HG03175 (cell line): ENCODE results near the gene GRAMD1C.
A peak's percentile ranks its signal among the peaks of the same experiment; 100 is the strongest.
"Not testable (repeated sequence)": the region's sequence is repeated elsewhere in the genome, so short reads cannot be mapped to it uniquely, and the experiment has no call there.

Experiments
- ATAC-seq: cut with Tn5 transposase; IDR thresholded peaks from one replicate; pipeline ENCODE4 v1.9.1; 2021; ENCODE audit warnings: mild to moderate bottlenecking, moderate library complexity; ENCODE audit not compliant: unreplicated experiment

The GRAMD1C gene

GRCh38 chr3:113838631-113839209 lies at the start of gene GRAMD1C:
TSS of gene GRAMD1C (plus strand) at chr3:113838788. CDS start at chr3:113838910, 122 bp downstream.
- ATAC-seq, result peak; percentile 93

DNA sequence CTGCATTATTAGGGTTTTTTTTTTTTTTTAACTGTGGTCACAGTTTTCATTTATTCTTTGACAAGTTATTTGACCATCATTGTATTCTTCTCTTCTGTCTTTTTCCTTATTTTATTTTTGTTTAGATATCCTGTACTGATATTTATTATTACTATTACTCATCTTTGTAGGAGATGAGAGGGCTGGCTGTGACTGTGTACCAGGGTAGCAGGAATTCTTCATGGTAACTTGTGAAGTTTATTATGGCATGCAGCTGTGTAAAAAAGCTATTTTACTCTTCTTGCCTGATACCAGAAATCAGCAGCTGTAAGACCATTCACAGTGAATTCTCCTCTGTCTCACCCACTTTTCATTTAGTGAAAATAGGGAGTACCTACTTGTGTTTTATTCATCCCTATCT lies 47.2 kb upstream of the GRAMD1C start:
- ATAC-seq, result no peak

- ATAC-seq, result no peak
Measured at GRCh38 chr3:113794526-113794925, 44.1 kb upstream of the GRAMD1C start.

- no peak for ATAC-seq
Measured at GRCh38 chr3:113795693-113796092, 42.9 kb upstream of the GRAMD1C start.

DNA sequence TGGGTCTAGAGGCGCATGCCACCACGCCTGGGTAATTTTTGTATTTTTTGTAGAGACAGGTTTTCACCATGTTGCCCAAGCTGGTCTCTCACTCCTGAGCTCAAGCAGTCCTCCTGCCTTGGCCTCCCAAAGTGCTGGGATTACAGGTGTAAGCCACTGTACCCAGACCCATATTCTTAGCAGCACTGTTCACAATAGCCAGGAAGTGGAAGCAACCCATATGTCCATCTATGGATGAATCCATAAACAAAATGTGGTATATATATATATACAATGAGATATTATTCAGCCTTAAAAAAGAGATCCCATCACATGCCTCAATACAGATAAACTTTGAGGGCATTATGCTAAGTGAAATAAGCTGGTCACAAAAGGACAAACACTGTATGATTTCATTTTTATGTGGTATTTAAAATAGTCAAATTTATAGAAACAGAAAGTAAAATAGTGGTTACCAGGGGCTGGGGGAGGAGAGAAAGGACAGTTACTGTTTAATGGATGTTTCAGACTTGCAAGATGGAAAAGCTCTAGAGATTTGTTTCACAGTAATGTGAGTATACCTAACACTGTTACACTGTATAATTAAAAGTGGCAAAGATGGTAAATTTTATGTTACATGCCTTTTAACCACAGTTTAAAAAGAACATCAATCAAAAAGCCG lies 35.7 kb upstream of the GRAMD1C start:
- ATAC-seq, result peak; percentile 77

DNA sequence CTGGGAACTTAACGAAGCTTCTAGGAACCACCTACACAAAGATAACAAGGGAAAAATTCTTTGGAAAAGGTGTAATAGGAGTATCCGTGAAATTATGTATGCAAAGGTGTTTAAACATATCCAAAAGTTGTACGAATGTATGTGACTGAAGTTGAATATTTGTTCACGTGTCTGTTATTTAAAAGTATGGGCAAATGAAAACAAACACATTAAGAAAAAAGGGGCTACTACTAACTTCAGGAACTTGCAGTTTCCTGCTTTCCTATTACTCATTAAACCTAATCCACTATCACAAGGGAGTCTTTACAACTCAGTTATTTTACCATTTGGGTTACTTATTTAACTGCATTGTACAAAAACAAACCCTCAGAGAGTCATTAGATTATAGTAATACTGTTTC lies 33.9 kb upstream of the GRAMD1C start:
- ATAC-seq, result no peak

GRCh38 chr3:113805249-113805648 lies 33.3 kb upstream of the GRAMD1C start:
- ATAC-seq, result no peak

DNA sequence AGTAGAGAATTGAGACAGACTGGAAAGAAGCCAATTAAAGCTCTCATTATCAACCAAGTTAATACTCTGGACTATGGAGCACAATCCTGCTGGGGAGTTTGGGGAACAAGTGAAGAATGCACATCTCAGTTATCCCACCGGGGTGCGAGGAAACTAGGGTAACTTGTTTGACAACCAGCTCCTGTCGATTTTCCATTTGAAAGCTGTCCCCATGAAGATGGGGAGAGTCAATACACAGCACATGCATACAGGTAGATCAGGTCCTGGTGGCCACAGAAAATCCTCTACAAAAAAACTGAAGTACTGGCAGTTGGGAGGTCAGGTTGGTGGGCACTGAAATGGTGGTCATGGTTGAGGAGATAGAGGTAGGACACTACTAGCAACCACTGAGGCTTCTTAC lies 25.7 kb upstream of the GRAMD1C start:
- no peak for ATAC-seq

DNA sequence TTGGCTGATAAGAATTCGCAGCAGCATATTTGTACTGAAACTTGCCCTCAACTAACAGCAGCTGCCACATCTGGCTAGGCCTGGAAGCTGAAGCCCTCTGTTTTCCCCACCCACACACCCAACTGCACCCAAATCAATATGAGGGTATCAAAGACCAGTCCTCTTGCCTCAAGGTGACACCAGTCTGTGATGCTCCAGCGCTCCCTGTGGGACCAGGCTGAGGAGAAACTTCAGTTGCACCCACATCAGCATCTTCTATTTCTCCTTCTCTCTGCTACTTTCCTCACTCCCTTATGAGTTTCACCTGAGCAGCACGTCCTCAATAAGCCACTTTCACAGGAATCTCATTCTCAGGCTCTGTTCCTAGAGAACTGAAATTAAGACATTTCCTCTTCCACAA lies 18.7 kb upstream of the GRAMD1C start:
- ATAC-seq, result no peak

DNA sequence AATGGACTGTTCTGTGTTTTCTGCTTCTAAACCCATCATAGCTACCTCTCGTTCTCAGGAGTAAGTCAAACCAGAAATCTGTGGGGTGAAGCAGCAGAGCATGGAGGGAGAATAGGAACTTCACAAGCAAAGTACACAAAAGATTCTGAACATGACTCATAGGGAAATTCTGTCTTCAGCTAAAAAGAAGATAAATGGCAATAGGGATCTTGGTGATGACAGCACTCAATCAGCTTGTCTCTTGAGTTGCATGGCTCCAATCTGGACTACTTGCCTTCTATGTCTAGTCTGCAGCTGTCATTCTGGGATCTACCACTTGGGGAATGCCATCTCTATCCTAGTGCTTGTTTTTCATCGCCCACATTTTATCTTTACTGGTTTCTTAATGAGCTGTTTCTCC lies 13.5 kb upstream of the GRAMD1C start:
- peak; percentile 65 for ATAC-seq

DNA sequence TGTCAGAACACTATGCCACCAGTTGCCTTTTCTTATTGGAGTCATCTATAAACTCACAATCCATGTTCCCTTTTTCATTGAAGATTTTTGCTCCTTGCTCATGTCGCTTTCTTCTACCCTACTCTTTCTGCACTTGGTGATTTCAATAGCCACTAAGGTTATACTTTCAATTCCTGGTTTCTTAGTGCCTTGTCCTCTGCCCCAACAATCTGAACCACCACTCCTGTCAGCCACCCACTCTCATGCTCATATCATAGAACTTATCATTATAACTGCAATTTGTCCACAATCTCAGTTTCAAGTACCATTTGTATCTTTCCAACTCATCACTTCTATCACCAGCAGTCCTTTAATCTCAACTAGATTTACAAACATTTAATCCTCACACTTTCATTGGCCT lies 10.0 kb upstream of the GRAMD1C start:
- no peak for ATAC-seq

- no peak for ATAC-seq
Measured at GRCh38 chr3:113829576-113830354, 8.8 kb upstream of the GRAMD1C start.

- ATAC-seq, result no peak
Measured at GRCh38 chr3:113831103-113831355, 7.6 kb upstream of the GRAMD1C start.

DNA sequence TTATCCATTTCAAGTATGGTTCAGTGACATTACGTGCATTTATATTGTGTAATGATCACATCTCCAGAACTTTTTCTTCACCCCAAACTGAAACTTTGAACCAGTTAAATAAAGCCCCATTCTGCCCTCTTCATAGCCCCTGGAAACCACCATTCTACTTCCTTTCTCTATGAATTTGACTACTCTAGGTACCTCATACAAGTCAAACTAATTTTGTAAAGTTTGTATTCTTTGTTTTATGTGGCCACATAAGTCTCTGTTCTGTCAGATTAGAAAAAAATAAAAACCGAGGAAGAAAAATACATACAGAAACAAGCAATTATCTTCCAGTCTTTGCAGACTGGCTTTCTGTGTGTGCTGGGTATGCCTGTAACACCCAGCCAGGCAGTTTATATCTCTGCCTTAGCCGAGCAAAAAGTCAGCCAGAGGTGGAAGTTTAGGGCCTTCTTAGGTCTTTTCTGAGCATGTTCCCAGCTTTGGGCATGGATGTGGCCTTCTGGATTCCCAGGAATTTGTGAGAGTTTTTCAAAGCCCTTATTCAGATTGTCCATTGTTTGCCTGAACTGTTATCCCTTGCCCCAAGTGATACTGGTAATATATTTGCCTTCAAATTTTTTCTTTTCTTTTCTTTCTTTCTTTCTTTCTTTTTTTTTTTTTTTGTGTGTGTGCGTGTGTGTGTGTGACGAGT lies 6.0 kb upstream of the GRAMD1C start:
- peak; percentile 43 for ATAC-seq

DNA sequence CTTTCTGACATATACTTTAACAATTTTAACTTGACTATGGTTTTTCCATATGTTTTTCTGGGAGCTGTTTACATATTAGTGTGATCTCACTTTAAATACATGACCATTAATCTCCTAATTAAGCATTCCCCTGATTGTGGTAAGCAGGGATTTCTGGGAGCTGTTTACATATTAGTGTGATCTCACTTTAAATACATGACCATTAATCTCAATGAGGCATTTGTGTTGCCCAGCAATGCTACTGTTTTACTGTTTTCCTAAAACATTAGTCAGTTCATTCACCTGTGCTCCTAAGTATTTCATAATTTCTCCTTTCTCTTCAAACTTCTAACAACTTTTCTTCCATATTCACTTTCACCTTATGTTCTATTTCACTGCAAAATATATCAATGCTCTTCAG lies 3.6 kb upstream of the GRAMD1C start:
- no peak for ATAC-seq

DNA sequence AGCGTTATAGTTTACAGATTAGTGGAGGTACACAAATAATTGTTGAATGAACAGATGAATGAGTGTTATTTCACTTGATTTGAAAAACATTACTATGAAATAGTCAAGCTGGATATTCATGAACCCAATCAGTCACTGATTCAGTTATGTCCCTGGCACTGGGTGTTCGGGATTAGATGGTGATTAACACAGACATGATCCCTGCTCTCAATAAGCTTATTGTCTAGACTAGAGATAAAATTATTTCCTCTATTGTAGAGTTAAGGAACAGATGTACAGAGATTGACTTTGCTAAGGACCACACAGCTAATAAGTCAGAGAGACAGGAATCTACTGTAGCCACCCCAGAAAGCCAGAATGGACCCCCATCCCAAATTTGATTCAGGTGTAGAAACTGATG lies 963 bp downstream of the GRAMD1C start:
- ATAC-seq, result no peak

DNA sequence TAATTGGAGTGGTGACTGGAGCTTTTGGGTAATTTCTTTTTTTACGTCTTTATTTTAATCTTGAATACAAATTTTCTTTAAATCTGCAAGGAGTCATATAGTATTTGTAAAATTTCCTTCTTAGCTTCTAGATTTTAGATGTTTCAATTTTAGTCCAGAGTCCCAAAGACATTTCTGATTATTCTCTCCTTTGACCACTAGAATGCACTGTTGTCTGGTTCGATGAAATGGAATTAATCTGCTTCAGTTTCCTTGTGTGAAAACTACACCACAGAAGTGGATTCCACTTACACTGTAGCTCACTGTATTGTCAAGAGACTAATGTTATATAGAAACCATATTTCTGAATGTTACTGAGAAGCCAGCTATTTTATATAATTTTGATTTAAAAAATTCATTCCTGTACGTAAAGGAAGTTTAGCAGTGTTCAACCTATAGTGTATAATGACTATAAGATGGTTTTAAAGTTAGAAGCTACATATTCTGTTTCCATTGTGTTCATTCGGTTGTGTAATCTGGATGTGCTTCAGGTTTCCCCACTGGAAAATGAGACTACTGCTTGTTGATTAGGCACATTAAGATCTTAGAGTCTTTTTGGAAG lies 6.1 kb downstream of the GRAMD1C start:
- no peak for ATAC-seq

GRCh38 chr3:113847247-113847646 lies 8.7 kb downstream of the GRAMD1C start:
- ATAC-seq, result no peak

DNA sequence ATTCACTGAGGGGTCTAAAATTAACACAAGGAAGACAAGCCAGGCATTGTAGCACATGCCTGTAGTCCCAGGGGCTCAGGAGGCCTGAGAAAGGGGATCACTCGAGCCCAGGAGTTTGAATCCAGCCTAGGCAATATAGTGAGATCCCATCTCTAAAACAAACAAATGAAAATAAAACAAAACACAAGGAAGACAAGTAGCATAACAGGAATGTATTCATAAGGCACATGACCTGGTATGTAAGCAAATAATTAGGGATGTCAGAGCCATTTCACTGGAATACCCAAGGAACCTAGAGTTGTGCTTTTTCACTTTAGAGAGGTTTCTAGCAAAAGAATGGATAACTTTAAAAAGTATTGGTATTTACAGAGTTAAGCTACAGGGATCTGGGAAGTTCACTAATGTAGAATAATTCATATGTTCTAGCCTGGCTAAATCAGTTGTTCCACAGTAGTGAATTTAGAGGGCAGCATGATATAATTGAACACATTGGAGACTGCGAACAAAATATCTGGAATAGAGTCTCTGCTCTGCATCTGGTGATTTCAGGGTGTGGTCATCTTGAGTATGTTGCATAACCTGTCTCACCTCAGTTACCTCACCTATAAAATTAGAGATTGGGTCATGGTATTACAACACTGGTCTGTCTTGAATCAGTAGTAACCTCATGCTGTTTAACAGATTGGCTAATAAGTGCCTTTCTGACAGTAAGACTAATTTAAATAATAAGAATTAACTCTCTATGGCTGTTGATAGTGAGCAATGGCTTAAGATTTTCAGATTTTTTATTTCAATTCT lies 9.3 kb downstream of the GRAMD1C start:
- ATAC-seq, result no peak

- not testable (repeated sequence) for ATAC-seq
Measured at GRCh38 chr3:113849071-113849470, 10.5 kb downstream of the GRAMD1C start.

DNA sequence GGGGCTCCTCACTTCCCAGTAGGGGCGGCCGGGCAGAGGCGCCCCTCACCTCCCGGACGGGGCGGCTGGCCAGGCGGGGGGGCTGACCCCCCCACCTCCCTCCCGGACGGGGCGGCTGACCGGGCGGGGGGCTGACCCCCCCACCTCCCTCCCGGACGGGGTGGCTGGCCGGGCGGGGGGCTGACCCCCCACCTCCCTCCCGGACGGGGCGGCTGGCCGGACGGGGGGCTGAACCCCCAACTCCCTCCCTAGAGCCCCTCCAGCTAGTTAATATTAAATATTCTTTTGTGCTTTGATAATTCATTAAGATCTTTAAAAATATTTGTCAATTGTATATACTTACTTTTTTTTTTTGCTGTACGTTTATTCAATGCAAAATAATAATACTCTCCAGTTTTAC lies 11.3 kb downstream of the GRAMD1C start:
- not testable (repeated sequence) for ATAC-seq
